Ecto neural progenitor cell (in vitro differentiated cells): ENCODE measurements around the gene ATP9B.

Experiments
- DNase-seq: peaks from one replicate; pipeline ENCODE4 v3.0.0-alpha.2; 2018; ENCODE audit warnings: low spot score

The ATP9B gene, protein sequence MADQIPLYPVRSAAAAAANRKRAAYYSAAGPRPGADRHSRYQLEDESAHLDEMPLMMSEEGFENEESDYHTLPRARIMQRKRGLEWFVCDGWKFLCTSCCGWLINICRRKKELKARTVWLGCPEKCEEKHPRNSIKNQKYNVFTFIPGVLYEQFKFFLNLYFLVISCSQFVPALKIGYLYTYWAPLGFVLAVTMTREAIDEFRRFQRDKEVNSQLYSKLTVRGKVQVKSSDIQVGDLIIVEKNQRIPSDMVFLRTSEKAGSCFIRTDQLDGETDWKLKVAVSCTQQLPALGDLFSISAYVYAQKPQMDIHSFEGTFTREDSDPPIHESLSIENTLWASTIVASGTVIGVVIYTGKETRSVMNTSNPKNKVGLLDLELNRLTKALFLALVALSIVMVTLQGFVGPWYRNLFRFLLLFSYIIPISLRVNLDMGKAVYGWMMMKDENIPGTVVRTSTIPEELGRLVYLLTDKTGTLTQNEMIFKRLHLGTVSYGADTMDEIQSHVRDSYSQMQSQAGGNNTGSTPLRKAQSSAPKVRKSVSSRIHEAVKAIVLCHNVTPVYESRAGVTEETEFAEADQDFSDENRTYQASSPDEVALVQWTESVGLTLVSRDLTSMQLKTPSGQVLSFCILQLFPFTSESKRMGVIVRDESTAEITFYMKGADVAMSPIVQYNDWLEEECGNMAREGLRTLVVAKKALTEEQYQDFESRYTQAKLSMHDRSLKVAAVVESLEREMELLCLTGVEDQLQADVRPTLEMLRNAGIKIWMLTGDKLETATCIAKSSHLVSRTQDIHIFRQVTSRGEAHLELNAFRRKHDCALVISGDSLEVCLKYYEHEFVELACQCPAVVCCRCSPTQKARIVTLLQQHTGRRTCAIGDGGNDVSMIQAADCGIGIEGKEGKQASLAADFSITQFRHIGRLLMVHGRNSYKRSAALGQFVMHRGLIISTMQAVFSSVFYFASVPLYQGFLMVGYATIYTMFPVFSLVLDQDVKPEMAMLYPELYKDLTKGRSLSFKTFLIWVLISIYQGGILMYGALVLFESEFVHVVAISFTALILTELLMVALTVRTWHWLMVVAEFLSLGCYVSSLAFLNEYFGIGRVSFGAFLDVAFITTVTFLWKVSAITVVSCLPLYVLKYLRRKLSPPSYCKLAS

GRCh38 chr18:79068937-79069716 is at the start of gene ATP9B:
ATP9B (plus strand) TSS chr18:79069394; CDS start chr18:79069411, 17 bp downstream.
- DNase-seq = peak; percentile 98

- no peak for DNase-seq
These were observed 49.3 kb upstream of the ATP9B start for GRCh38 chr18:79019881-79020280.

DNA sequence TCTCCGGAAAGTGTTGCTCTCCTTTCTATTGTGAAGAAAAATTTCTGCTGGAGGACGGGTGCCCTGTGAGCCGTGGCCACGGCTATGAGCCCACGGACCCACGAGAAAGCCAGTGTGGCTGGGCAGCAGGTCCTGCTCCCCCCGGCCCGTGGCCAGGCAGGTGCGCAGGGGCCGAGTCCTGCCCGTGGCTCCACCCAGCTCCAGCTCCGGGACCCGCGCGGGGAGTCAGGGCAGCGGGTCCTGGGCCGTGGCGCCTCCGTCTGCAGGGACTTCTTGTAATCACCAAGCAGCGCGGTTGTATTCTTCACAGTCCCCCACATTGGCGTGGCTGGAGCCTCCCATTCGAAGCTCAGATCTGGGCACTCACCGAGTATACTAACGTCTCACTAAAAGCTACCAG is 46.6 kb upstream of the ATP9B start:
- DNase-seq = no peak

GRCh38 chr18:79026491-79026890 is 42.7 kb upstream of the ATP9B start:
- no peak for DNase-seq

- peak; percentile 28 for DNase-seq
These were observed 38.5 kb upstream of the ATP9B start for GRCh38 chr18:79030680-79031079.

DNA sequence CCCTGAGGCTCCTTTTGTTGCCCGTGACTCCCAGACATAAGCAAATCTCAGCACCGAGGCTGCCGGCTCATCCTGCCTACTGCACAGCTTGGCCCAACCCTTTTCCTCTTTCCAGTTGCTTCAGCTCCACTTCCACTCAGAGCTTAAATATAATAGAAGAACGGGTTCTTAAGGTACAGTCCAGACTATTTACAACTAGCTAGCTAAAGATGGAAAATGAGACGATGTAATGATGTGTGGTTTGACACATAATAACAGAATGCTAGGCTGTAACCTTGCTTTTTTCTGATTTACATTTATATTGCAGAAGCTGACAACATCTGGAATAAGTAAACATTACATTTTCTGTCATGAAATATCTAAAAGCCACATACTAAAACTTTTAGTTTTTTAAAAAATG is 26.9 kb upstream of the ATP9B start:
- DNase-seq = no peak

DNA sequence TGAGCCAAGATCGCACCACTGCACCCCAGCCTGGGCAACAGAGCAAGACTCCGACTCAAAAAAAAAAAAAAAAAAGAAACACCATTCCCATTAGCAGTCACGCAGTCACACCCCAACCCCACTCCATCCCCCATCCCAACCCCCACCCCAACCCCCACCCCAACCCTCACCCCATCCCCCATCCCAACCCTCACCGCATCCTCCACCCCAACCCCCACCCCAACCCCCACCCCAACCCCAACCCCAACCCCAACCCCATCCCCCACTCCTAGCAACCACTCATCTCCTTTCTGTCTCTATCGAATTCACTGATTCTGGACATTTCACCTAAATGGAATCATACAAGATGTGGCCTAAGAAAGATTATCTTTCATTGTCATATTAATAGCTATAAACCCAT is 25.9 kb upstream of the ATP9B start:
- DNase-seq = no peak

DNA sequence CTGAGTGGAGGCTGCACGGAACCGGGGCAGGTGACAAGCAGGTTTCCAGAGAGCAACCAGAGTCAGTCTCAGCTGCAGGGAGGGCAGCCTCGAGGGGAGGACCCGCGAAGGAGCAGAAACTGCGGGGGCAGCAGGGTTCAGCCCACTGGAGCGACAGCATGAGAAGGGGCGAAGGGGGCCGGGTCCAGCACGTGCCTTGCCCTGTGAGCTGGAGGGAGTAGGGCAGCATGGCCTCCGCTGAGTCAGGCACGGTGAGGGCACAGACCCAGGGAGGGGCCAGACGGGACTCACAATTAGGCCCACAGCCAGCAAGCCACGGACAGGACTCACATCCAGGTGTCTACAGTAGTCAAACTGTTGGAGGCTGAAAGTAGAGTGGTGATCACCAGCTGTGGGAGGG is 22.7 kb upstream of the ATP9B start:
- no peak for DNase-seq

GRCh38 chr18:79047556-79048244 is 21.5 kb upstream of the ATP9B start:
- DNase-seq = no peak

- no peak for DNase-seq
These were observed 21.0 kb upstream of the ATP9B start for GRCh38 chr18:79048245-79048632.

- DNase-seq = no peak
These were observed 19.7 kb upstream of the ATP9B start for GRCh38 chr18:79049506-79049905.

DNA sequence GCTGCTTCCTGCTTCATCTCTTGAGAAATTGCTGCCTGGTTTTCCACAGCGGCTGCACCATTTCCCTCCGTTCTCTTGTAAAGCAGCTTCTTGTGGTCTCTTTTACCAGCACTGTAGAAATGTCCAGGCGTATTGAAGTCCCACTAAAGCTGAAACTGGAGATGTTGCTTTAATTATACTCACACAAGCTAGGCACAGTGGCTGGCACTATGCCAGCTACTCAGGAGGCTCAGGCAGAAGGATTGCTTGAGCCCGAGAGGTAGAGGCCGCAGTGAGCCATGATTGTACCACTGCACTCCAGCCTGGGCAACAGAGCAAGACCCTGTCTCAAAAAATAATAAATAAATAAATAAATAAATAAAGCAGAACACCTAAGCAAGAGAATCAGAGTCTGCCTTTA is 19.2 kb upstream of the ATP9B start:
- DNase-seq = no peak

- peak; percentile 31 for DNase-seq
These were observed 12.3 kb upstream of the ATP9B start for GRCh38 chr18:79056827-79057367.

DNA sequence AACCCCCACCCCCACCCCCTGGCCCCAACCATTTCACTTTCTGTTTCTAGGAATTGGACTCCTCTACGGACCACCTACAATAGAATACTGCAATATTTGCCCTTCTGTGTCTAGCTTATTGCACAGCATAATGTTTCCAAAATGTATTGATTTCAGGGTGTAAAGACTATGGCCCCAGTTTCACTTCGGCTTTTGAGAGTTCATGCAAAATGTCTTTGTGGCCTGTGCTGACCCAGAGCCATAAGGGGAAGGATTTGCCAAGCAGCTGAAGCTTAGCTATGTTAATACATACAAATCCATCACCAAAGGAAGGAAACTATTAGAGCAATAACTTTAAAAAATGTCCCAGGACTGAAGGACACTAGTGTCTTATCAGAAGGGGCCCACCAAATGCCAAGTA is 11.2 kb upstream of the ATP9B start:
- DNase-seq = no peak

- no peak for DNase-seq
These were observed 6.4 kb upstream of the ATP9B start for GRCh38 chr18:79062806-79063205.

DNA sequence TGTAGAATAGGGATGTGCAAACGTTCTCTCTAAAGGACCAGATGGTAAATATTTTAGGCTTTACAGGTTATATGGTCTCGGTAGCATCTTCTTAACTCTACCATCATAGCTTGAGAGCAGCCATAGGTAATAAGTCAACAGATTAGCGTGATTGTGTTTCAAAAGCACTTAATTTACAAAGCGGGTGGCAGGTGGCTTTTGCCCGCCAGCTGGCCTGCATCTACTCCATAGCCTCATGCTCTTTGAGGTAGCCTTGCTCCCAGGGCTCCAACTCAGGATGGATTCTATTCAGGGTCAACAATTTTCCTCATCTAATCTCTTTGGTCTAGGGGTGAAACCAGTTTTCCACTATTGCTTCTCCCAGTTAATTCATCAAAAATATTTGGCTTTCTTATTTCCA is 5.0 kb upstream of the ATP9B start:
- DNase-seq = no peak

GRCh38 chr18:79065802-79066201 is 3.4 kb upstream of the ATP9B start:
- no peak for DNase-seq

- DNase-seq = no peak
These were observed 1.6 kb upstream of the ATP9B start for GRCh38 chr18:79067611-79068010.

DNA sequence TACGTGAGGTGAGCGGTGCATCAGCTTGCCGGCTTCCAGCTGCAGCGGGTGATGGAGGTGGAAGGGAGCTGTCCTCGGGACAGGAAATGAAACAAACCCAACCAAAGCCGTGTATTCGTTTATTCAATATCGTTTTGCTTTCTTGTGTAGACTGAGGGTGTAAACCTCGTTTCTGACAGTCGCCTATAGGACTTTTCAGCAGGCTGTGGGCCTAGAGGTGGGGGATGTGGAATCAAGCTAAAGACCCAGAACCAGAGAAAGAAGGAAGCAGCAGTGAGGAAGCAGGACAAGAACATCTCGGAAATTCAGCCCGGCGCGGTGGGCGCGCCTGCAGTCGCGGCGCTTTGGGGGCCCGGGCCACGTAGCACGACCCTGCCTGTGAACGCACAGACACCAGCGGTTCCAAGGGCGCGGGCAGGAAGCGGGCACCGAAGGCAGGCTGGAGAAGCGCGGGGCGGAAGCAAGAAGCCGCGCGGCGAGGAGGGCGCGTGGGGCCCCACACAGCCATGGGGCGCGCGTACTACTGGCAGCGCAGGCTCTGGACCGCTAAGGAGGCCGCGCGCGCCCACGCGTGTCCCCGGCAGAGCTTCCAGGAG is 755 bp upstream of the ATP9B start:
- no peak for DNase-seq

DNA sequence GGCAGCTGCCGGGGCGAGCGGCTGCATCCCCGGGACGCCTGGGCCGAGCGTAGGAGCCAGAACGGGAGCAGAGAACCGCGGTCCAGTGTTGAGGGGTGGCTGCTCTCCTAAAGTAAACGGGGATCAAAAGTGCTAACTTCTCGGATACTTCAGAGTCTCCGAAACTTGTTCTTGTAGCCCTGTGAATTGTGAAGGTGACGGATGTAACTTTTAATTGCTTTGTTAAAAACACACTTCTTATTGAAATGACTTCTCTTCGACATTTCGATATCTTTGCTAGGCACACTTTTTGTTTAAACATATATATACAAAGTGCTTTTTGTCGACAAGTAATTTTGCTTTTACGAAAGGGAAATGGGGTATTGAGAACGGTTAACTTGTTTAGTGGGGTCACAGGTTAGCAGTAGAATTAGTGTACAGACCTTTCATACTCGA is 540 bp downstream of the ATP9B start:
- no peak for DNase-seq

GRCh38 chr18:79070486-79070885 is 1.3 kb downstream of the ATP9B start:
- no peak for DNase-seq
